ENCODE data around the gene INHA.

The INHA gene

DNA sequence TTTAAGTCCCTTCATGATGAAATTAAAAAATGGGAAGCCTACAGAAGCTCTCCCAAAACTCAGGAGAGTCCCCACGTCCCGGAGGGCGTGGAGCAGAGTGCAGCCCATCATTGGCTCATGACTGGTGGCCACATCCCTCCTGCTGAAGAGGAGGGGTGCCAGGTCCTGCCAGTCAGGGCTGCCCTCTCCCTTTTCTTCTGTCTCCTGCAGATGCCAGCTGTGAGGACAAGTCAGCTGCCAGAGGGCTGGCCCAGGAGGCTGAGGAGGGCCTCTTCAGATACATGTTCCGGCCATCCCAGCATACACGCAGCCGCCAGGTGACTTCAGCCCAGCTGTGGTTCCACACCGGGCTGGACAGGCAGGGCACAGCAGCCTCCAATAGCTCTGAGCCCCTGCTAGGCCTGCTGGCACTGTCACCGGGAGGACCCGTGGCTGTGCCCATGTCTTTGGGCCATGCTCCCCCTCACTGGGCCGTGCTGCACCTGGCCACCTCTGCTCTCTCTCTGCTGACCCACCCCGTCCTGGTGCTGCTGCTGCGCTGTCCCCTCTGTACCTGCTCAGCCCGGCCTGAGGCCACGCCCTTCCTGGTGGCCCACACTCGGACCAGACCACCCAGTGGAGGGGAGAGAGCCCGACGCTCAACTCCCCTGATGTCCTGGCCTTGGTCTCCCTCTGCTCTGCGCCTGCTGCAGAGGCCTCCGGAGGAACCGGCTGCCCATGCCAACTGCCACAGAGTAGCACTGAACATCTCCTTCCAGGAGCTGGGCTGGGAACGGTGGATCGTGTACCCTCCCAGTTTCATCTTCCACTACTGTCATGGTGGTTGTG, 2.6 kb downstream of the INHA start:
- DNase-seq (ENCODE audit: low spot score) = no peak

- no peak for DNase-seq (ENCODE audit: low spot score)
Observed at GRCh38 chr2:219575566-219576504, 3.7 kb downstream of the INHA start.

DNA sequence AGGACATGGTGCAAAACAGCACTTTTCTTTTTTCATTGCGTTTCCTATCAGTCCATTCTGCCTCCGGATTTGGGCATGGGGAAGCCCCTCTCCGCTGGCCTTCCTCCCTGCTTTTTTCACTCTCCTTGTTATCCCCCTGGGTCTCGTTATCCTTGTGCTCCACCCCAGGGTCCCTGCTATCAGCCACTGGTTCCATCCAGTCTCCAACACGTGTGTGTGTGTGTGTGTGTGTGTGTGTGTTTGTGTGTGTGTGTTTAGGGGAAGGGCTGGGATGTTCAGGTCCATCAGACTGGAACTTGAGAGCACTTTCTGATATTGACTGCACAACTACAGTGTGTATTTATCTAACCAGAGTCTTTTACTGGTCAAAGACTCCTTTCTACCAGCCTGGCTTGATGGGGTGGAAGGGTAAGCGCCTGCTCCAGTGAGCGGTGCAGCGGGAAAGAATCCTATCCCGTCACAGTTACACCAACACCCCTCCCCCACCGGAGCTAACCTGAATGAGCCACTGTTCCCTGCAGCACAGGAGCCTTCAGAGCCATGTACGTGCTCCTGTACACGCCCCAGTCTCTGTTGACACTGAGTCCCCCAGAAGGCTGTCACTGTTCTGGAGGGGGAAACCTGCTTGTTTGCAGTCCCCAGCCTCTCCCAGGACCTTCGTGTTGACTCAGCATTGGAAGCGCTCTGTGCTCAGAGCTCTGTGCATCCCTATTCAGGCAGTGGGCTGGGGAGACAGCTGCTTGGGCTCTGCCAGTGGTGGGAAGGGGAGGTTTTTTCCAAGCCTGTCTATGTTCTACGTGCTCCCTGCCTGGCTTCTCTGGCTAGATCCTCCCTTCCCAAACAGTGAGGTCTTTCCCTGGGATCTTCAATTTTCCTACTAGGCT, 4.6 kb downstream of the INHA start:
- DNase-seq (ENCODE audit: low spot score) = peak; percentile 75

GRCh38 chr2:219578811-219579613, 6.9 kb downstream of the INHA start:
- no peak for DNase-seq (ENCODE audit: low spot score)

DNA sequence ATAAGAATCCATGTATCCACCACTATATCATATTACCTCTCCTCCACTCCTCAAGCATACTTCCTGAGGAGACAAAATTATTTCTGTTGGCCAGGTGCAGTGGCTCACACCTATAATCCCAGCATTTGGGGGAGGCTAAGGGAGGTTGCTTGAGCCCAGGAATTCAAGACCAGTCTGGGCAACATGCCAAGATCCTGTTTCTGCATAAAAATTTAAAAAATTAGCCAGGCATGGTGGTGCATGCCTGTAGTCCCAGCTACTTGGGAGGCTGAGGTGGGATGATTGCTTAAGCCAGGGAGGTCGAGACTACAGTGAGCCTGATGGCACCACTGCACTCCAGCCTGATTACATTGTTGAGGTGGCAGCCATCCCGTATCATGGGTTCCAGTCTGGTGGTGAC, 9.2 kb downstream of the INHA start:
- no peak for DNase-seq (ENCODE audit: low spot score)

- DNase-seq (ENCODE audit: low spot score) = no peak
Observed at GRCh38 chr2:219591091-219591490, 19.0 kb downstream of the INHA start.

- no peak for DNase-seq (ENCODE audit: low spot score)
Observed at GRCh38 chr2:219592736-219593135, 20.6 kb downstream of the INHA start.

DNA sequence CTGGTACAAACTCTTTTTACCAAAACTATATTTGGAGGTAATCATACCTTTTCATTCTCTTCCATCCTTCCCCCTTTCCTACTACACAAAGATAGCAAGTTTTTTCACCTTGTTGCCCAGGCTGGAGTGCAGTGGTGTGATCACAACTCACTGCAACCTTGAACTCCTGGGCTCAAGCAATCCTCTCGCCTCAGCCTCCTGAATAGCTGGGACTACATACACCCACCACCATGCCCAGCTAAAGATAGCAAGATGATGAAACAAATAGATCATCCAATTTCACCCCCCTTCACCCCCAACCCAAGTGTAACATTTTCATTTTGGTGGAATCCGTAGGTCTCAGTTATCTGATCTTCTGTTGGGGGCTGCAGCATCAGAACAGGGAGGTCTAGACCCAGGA, 21.0 kb downstream of the INHA start:
- no peak for DNase-seq (ENCODE audit: low spot score)

GRCh38 chr2:219595256-219595655, 23.1 kb downstream of the INHA start:
- no peak for DNase-seq (ENCODE audit: low spot score)

DNA sequence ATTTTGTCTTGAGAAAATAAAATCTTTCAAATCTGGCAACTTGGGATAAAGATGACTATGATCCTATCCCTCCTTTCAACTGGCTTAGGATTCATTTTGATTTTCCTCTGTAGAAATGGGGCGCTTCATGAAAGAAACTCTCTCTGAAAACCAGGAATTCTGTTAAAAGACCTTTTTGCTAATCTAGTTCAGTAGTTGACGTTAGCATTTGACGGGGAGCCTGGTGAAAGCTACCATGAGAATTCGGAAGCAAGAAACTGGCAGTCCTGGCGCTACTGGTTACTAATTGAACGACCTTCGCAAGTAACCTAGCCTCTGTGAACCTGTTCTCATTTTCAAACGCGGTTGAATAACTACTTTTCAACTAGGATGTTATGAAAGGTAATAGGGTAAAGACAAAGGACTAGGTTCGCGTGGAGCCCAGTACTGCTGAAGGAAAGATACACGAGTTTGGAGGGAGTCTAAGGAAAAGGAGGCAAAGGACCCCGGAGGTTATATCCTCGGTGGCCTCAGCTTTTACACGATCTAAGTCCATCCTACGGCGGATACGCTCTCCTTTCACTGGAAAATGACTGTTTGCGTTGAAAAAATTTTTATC, 24.9 kb downstream of the INHA start:
- DNase-seq (ENCODE audit: low spot score) = no peak

GRCh38 chr2:219597552-219598307, 25.6 kb downstream of the INHA start, which contains the start of gene STK11IP:
STK11IP (plus strand) TSS chr2:219597857; CDS start chr2:219598120, 263 bp downstream.
- DNase-seq (ENCODE audit: low spot score) = peak; percentile 97

DNA sequence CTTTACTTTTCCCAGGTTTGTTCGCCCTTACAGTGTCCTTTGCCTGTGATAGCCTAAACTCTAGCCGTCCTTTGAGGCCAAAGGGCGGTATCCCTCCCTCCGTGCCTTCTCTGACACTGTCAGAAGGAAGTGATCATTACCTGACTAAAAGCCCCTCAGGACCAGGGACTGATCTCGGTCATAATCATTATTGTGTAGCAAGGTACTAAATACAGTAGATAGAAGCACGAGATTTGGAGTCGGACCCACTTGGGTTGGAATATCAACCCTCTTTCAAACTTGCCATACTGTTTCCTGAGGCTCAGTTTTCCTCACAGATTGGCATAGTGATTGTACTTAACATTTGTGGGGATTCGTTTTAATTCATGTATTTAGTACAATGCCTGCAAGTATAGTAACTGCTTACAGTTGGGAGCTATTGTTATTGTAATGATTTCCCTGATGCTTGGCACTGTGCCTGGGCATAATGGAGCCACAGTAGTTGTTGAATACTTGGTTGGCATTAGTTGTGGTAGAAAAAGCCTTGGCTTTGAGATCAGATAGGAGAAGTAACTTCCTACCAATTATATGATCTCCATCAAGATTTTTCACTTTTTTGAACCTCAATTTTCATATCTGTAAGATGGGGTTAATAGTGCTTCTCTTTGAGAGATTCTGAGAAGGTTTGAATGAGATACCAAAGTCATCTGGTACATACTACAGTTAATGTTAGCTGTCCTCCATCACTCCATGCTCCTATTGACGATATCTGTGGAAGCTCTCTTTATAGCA, 26.4 kb downstream of the INHA start:
- no peak for DNase-seq (ENCODE audit: low spot score)

GRCh38 chr2:219603771-219604170, 31.7 kb downstream of the INHA start:
- DNase-seq (ENCODE audit: low spot score) = no peak

DNA sequence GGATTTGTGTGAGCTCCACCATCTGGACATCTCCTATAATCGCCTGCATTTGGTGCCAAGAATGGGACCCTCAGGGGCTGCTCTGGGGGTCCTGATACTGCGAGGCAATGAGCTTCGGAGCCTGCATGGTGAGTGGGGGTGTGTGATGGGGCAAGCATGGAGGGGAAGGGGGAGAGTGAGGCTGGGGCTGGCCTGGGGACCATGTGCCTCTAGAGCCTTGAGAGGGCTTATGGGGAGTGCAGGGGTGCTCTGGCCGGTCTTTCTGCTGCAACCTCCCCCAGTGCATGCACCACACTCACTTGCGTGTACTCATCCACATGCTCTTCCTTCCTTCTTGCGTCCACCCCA, 33.5 kb downstream of the INHA start:
- no peak for DNase-seq (ENCODE audit: low spot score)

- DNase-seq (ENCODE audit: low spot score) = no peak
Observed at GRCh38 chr2:219607931-219608330, 35.8 kb downstream of the INHA start.

DNA sequence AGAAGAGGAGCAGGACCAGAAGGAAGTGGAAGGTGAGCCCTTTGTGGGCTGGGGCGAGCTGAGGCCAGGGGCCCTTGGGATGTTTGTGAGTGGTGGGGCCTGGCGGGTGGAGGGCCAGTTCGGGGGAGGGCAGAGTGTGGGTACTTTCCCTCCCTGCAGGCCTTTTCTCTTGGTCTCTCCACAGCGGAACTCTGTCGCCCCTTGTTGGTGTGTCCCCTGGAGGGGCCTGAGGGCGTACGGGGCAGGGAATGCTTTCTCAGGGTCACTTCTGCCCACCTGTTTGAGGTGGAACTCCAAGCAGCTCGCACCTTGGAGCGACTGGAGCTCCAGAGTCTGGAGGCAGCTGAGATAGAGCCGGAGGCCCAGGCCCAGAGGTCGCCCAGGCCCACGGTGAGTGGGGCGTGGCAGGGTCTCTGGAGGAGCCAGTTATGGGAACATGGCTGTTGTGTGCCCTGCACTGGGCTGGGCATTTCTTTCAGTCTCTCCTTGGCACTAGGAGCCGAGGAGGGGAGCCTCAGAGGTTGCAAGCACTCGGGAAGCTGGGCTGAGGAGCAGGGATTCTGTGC, 36.4 kb downstream of the INHA start:
- no peak for DNase-seq (ENCODE audit: low spot score)

DNA sequence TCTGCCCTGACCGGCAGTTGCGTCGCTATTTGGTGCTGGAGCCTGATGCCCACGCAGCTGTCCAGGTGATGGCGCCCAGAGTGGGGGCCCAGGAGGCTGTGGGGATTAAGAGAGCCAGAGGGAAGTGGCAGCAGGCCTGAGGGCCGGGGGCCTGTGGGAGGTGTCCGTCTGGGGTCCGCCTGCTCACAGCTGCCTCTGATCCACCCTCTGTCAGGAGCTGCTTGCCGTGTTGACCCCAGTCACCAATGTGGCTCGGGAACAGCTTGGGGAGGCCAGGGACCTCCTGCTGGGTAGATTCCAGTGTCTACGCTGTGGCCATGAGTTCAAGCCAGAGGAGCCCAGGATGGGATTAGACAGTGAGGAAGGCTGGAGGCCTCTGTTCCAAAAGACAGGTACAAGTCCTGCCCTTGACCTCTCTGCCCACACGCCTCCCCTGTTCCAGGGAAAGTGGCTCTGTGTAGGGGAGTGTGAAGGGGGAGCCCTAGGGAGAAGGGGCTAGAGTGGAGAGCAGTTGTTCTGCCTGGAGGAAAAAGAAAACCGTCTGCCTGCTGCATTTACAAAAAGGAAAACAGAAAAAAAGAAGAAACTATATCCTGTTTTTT, 37.1 kb downstream of the INHA start:
- DNase-seq (ENCODE audit: low spot score) = no peak

GRCh38 chr2:219611306-219611705, 39.2 kb downstream of the INHA start:
- DNase-seq (ENCODE audit: low spot score) = no peak

Measured in HuH-7 (cell line).